ENCODE results near the gene TNFSF12.

TNFSF12 gene, protein sequence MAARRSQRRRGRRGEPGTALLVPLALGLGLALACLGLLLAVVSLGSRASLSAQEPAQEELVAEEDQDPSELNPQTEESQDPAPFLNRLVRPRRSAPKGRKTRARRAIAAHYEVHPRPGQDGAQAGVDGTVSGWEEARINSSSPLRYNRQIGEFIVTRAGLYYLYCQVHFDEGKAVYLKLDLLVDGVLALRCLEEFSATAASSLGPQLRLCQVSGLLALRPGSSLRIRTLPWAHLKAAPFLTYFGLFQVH

DNA sequence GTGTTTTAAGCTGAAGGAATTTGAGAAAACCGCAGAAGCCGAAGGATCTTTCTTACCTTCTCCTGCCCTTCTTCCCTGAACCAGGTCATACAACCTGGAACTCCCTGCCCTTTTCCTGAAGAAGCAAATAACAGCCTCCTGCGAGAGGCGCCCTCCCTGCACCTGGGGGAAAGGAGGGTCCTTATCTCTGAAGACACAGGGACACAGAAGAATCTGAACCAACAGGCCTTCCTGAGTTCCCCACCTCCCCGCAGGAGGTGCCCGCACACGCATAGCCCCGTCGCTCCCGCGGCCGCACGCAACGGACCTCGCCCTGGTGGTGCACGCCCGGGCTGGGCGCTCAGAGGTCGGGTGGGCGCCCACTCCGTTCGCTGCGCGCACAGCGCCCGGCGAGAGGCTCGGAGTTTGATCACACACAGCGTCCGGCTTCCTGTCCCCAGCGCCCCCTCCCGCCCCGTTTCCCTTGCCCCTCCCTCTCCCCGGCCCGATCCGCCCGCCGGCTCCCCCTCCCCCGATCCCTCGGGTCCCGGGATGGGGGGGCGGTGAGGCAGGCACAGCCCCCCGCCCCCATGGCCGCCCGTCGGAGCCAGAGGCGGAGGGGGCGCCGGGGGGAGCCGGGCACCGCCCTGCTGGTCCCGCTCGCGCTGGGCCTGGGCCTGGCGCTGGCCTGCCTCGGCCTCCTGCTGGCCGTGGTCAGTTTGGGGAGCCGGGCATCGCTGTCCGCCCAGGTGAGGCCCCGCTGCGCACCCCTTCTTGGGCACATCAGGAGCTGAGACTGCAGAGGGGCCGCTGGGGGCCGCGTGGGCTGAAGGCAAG, at the start of gene TNFSF12:
Gene TNFSF12, plus strand, starts transcription at position 474 of the 816 bp plus-strand sequence. Its CDS starts 96 bp downstream, at position 570.
- POLR2A ChIA-PET (ENCODE audit: low non-redundant PET), result no interaction called here

DNA sequence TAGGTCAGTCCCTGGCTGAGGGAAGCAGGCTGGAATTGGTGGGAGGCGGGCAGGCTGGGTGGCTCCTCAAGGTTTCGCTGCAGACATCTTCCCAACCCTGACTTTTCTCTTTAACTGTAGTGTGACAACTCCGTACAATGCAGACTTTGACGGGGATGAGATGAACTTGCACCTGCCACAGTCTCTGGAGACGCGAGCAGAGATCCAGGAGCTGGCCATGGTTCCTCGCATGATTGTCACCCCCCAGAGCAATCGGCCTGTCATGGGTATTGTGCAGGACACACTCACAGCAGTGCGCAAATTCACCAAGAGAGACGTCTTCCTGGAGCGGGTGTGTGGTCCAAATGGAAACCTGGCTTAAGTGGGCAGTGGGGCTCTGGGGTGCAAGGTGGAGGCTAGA, 49.7 kb upstream of the TNFSF12 start:
- no peak for DNase-seq (ENCODE audit: low spot score)
- ChIA-PET CTCF (no interaction called here), POLR2A (ENCODE audit: low non-redundant PET) (interaction anchor here (0.6 kb wide), 1 partner anchor 67 kb away, joined by 14 read pairs; no protein-coding TSS in a partner anchor)
- H3K27ac ChIP-seq, result no peak overlapping the region
- TF ChIP-seq, protein P1, sequence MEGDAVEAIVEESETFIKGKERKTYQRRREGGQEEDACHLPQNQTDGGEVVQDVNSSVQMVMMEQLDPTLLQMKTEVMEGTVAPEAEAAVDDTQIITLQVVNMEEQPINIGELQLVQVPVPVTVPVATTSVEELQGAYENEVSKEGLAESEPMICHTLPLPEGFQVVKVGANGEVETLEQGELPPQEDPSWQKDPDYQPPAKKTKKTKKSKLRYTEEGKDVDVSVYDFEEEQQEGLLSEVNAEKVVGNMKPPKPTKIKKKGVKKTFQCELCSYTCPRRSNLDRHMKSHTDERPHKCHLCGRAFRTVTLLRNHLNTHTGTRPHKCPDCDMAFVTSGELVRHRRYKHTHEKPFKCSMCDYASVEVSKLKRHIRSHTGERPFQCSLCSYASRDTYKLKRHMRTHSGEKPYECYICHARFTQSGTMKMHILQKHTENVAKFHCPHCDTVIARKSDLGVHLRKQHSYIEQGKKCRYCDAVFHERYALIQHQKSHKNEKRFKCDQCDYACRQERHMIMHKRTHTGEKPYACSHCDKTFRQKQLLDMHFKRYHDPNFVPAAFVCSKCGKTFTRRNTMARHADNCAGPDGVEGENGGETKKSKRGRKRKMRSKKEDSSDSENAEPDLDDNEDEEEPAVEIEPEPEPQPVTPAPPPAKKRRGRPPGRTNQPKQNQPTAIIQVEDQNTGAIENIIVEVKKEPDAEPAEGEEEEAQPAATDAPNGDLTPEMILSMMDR (conservative IDR thresholded peaks at IDR 0.05; ENCODE audit: low read depth), result no peak

More for the DNA sequence above, at the start of gene TNFSF12:
- no peak for DNase-seq (ENCODE audit: low spot score)
- peak within 1 kb of the TSS; percentile 53 for H3K27ac ChIP-seq
- CTCF ChIA-PET, result interaction anchor here (0.8 kb wide), 1 partner anchor 12 kb away, joined by 3 read pairs; no protein-coding TSS in a partner anchor
- TF ChIP-seq, protein P1 (conservative IDR thresholded peaks at IDR 0.05; ENCODE audit: low read depth), result no peak

DNA sequence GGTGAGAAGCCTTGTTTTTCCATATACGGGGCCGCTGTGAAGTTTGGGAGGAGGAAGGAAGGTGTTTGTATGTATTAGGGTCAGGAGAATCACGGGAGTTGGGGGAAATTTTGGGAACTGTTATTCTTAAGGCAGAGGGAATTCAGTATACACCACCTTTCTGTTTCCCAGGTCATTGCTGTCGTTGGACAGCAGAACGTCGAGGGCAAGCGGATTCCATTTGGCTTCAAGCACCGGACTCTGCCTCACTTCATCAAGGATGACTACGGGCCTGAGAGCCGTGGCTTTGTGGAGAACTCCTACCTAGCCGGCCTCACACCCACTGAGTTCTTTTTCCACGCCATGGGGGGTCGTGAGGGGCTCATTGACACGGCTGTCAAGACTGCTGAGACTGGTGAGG, 47.1 kb upstream of the TNFSF12 start:
- DNase-seq (ENCODE audit: low spot score), result no peak
- TF ChIP-seq, protein P1 (conservative IDR thresholded peaks at IDR 0.05; ENCODE audit: low read depth), result no peak
- H3K27ac ChIP-seq, result no peak overlapping the region
- POLR2A ChIA-PET (ENCODE audit: low non-redundant PET), result no interaction called here
- CTCF ChIA-PET, result interaction anchor here (0.9 kb wide), 1 partner anchor 59 kb away, joined by 3 read pairs; no protein-coding TSS in a partner anchor

DNA sequence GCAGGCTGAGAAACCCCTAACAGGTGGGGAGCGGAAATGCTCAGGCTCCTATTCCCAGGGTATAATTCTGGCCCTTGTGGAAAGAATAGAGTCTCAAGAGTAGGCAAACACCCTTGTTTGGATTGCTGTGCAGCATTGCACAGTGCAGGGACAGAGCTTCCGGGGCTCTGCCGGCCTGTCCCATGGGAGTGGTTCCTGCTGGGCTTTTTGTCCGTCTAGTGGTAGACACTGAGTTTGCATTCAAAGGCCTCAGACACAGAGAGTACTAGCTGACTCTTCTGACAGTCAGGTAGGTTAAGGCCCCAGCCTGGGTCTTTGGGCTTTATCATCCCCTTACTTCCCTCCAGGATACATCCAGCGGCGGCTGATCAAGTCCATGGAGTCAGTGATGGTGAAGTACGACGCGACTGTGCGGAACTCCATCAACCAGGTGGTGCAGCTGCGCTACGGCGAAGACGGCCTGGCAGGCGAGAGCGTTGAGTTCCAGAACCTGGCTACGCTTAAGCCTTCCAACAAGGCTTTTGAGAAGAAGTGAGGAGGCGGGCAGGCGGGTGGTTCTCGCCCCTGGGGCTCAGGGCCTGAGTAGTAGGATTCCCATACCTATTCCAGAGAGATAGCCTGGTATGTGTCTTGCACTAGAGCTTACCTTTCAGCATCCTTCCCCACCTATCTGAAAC, 46.5 kb upstream of the TNFSF12 start:
- DNase-seq (ENCODE audit: low spot score), result no peak
- CTCF ChIA-PET, result interaction anchor here (0.9 kb wide), 1 partner anchor 58 kb away, joined by 3 read pairs; no protein-coding TSS in a partner anchor
- TF ChIP-seq, protein P1 (conservative IDR thresholded peaks at IDR 0.05; ENCODE audit: low read depth), result no peak
- POLR2A ChIA-PET (ENCODE audit: low non-redundant PET), result no interaction called here
- no peak overlapping the region for H3K27ac ChIP-seq

DNA sequence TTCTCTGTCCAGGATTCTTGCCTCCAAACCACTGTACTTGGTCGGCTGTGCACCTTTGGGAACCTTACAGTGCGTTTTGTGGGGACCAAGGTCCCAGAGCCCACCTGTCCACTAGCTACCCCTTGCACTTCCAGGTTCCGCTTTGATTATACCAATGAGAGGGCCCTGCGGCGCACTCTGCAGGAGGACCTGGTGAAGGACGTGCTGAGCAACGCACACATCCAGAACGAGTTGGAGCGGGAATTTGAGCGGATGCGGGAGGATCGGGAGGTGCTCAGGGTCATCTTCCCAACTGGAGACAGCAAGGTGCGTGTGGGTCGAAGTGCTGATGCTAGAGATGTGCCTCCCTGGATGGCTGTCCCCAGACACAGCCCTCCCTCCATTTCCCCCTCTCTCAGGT, 45.9 kb upstream of the TNFSF12 start:
- TF ChIP-seq, protein P1 (conservative IDR thresholded peaks at IDR 0.05; ENCODE audit: low read depth), result 0 out of 2 replicates have a peak, but pooled peaks have one; percentile 11
- H3K27ac ChIP-seq, result peak overlapping the region; percentile 15; the same call in 1 of the 2 replicates
- ChIA-PET POLR2A (ENCODE audit: low non-redundant PET) (no interaction called here), CTCF (no interaction called here)
- no peak for DNase-seq (ENCODE audit: low spot score)

DNA sequence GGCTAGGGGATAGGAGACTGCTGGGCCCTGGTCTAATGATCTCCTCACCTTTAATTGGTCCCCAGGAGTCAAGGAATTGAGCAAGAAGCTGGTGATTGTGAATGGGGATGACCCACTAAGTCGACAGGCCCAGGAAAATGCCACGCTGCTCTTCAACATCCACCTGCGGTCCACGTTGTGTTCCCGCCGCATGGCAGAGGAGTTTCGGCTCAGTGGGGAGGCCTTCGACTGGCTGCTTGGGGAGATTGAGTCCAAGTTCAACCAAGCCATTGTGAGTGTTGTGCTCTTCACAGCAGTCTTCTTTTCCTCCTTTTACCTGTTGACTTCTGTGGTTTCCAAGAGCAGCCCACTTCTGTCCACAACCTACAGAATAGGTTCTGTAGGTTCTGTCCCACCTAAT, 45.3 kb upstream of the TNFSF12 start:
- POLR2A ChIA-PET (ENCODE audit: low non-redundant PET), result interaction anchor here (0.6 kb wide), 1 partner anchor 63 kb away, joined by 3 read pairs; no protein-coding TSS in a partner anchor
- DNase-seq (ENCODE audit: low spot score), result no peak
- H3K27ac ChIP-seq, result peak overlapping the region; percentile 15; the same call in 1 of the 2 replicates
- CTCF ChIA-PET, result interaction anchor here (0.6 to 0.9 kb wide), 2 partner anchors 8 to 18 kb away, joined by 3 to 4 read pairs; no protein-coding TSS in a partner anchor
- TF ChIP-seq, protein P1 (conservative IDR thresholded peaks at IDR 0.05; ENCODE audit: low read depth), result no peak

Data from RWPE1 (cell line).